ENCODE data around the gene GPR17. TPM values are rescaled to one million over a fixed set of nuclear protein-coding genes. Genes with fewer than 3 reads are reported as not detected.

The GPR17 gene
- total and polyA plus RNA-seq, 8 donors, result 0.35 to 1.9 TPM; not detected in 6

- Histone ChIP-seq H3K36me3 (no peaks in the 10 kb centered on the region), H3K27me3 (no peaks in the 10 kb centered on the region), H3K9me3 (no peaks in the 10 kb centered on the region), H3K27ac (no peak overlapping the region), H3K4me1 (no peaks in the 10 kb centered on the region), H3K4me3 (no peak overlapping the region)
- FAIRE-seq (no peak), DNase-seq (no peak), ATAC-seq (no peak)
- no peak for TF ChIP-seq CTCF (IDR thresholded peaks at IDR 0.05)
- WGBS, 2 donors, result 79 to 93% methylated on average over 6 of the region's 6 CpGs
- intact Hi-C loops (cut with DNase I), result no loop called here
Observed at GRCh38 chr2:127641133-127641532, 4.8 kb upstream of the GPR17 start.

DNA sequence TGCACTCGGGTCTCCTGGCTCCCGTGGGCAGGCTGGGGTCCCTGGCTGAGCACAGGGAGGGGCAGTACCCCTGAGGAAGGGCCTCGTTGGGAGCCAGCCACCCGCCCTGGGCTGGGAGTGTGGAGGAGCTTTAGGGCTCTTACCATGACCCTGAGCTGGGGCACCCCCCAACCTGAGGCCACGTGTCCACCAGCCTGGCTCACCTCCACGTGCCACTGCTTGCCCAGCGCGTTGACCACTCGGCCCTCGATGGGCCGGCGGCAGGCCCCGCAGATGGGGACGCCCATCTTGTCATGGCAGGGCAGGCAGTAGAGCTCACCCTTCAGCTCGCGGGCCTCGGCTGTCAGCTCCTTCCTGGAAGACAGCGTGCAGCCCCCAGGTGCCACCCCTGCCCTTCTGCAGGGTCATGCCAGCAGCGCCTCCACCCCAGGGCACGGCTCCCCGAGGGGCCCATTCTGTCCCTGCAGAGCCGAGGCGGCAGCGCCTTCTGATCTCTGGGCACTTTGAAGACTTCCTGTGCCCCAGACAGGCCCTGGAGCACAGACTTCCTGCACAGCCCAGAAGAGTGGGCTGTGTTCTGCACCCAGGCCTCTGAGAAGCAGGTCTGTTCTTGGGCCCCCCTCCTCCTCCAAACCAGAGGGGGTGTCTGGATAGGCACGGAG lies 4.0 kb upstream of the GPR17 start:
- no peak for TF ChIP-seq CTCF (IDR thresholded peaks at IDR 0.05)
- DNase-seq (peak in 1 of 6 donors; percentile 68), FAIRE-seq (no peak), ATAC-seq (no peak)
- H3K9me3 ChIP-seq, result no peaks in the 10 kb centered on the region
- H3K36me3 ChIP-seq, result no peaks in the 10 kb centered on the region
- H3K27me3 ChIP-seq, result no peaks in the 10 kb centered on the region
- no peaks in the 10 kb centered on the region for H3K4me1 ChIP-seq
- no peak overlapping the region for H3K27ac ChIP-seq
- H3K4me3 ChIP-seq, result no peak overlapping the region
- WGBS, 2 donors, result 73 to 81% methylated on average over 25 of the region's 25 CpGs
- intact Hi-C loops (cut with DNase I), result no loop called here

DNA sequence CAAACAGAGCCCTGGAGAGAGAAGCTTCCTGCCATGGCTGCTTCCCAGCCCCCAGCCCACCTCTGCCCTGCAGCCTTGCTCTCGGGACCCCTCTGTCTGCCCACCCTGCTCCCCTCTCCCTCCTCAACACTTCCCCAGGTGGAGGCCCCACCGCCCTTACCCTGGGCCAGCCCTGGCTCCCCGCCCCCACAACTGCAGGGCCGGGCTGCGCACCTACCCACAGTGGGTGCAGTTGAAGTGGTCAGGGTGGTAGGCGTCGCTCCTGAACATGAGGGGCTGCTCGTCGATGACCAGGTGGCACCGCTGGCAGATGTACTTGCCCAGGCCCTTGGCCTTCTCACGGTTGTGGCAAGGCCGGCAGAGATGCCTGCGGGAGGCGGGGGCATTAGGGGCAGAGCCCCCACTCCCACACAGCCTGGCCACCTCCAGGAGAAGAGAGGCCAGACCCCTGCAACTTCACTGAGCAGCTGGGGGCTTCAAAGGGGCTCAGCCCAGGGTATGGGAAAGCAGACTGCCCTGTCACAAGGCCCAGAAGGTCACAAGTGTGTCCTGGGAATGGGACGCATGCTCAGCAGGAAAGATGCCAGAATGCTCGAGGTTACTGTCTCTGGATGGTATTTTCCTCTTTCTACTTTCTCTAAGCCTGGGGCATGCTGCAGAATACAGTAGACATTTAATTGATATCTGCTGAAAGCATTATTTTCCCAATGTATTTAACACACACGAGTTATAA lies 3.1 kb upstream of the GPR17 start:
- Histone ChIP-seq H3K36me3 (no peaks in the 10 kb centered on the region), H3K4me1 (no peaks in the 10 kb centered on the region), H3K27me3 (no peaks in the 10 kb centered on the region), H3K9me3 (no peaks in the 10 kb centered on the region), H3K27ac (no peak overlapping the region), H3K4me3 (no peak overlapping the region)
- intact Hi-C loops (cut with DNase I), result no loop called here
- TF ChIP-seq CTCF (IDR thresholded peaks at IDR 0.05), result no peak
- WGBS, 2 donors, result 74 to 75% methylated on average over 17 of the region's 17 CpGs
- ATAC-seq, result no peak
- peak in 1 of 6 donors; percentile 57 for DNase-seq
- no peak for FAIRE-seq

- Histone ChIP-seq H3K9me3 (no peaks in the 10 kb centered on the region), H3K4me3 (no peak overlapping the region), H3K36me3 (no peaks in the 10 kb centered on the region), H3K4me1 (no peaks in the 10 kb centered on the region), H3K27ac (no peak overlapping the region), H3K27me3 (no peaks in the 10 kb centered on the region)
- no peak for TF ChIP-seq CTCF (IDR thresholded peaks at IDR 0.05)
- ATAC-seq (no peak), DNase-seq (peak in 1 of 6 donors; percentile 33), FAIRE-seq (no peak)
- intact Hi-C loops (cut with DNase I), result no loop called here
- 85 to 91% methylated on average over 15 of the region's 15 CpGs for WGBS, 2 donors
Observed at GRCh38 chr2:127643439-127644065, 2.4 kb upstream of the GPR17 start.
